Esophagus (tissue), 2 donors: ENCODE results near the gene PRSS50. TPM values are rescaled to one million over a fixed set of nuclear protein-coding genes. Genes with fewer than 3 reads are reported as not detected.
A peak's percentile ranks its signal among the peaks of the same experiment; 100 is the strongest.

Experiments used
- H3K27ac ChIP-seq, 2 donors: one replicate each; pipeline ENCODE4 v1.5.1; 2013; ENCODE audit warnings: low read depth in 2 of 2, mild to moderate bottlenecking in 2 of 2, inconsistent platforms in 1 of 2, low read length in 1 of 2, moderate library complexity in 1 of 2
- H3K27me3 ChIP-seq, 2 donors: one replicate each; pipeline ENCODE4 v1.6.1; 2013; ENCODE audit warnings: low read length in 2 of 2, control low read depth in 1 of 2, mild to moderate bottlenecking in 1 of 2; ENCODE audit not compliant: insufficient read depth in 2 of 2, control insufficient read depth in 1 of 2
- H3K36me3 ChIP-seq, 2 donors: one replicate each; pipeline ENCODE4 v1.6.1; 2013; ENCODE audit warnings: low read length in 1 of 2; ENCODE audit not compliant: control insufficient read depth in 2 of 2, insufficient read depth in 2 of 2
- H3K4me1 ChIP-seq, 2 donors: one replicate each; pipeline ENCODE4 v1.6.1; 2013; ENCODE audit warnings: low read length in 1 of 2; ENCODE audit not compliant: control insufficient read depth in 2 of 2, insufficient read depth in 2 of 2
- H3K4me3 ChIP-seq, 2 donors: one replicate each; pipeline ENCODE4 v1.5.1; 2013; ENCODE audit warnings: low read length in 2 of 2, mild to moderate bottlenecking in 2 of 2, low read depth in 1 of 2, moderate library complexity in 1 of 2
- H3K9me3 ChIP-seq, 2 donors: one replicate each; pipeline ENCODE4 v1.6.1; 2013; ENCODE audit warnings: mild to moderate bottlenecking in 2 of 2, low read depth in 1 of 2, low read length in 1 of 2, moderate library complexity in 1 of 2; ENCODE audit not compliant: control insufficient read depth in 2 of 2, insufficient read depth in 1 of 2
- WGBS, 2 donors: extraction: QIAGEN DNeasy Blood & Tissue Kit; methylation state at CpG; one replicate each; pipeline ENCODE4 v1.1.7; 2013; 5-methylcytosine and 5-hydroxymethylcytosine counted together
- polyA plus RNA-seq, 2 donors: library from polyadenylated mRNA; stranded (reverse); fragments of 200-250 nt; gene quantifications; one replicate each; pipeline ENCODE4 v1.2.3, GENCODE V29; 2013
- donor health status: healthy with polysubstance abuse.
- donor health status: Bipolar disorder and iron deficiency.

PRSS50 gene
- polyA plus RNA-seq, 2 donors: 0.06 TPM

DNA sequence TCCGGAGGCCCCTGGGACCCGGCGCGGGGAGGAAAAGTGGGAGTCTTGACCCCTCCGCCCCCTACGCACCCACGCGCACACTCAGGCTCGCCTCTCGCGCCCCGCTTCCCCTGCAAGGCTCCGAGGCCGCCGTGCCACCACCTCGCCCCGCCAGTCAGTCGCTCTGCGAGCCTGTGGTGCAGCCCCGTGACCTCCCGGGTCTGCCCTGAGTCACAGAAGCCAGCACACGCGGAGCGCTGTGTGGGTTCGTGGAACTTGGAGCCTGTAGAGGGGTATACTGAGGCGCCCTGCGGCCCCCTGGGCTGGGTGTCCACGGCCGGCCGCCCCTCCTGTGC lies 23.8 kb downstream of the PRSS50 start:
- Histone ChIP-seq H3K27me3 (no peaks in the 10 kb centered on the region), H3K36me3 (peaks cover 0 to 6% of the 10 kb centered on the region in 2 donors), H3K27ac (peak overlapping the region; percentile 96 to 97), H3K4me1 (peaks cover 10 to 40% of the 10 kb centered on the region in 2 donors), H3K4me3 (peak overlapping the region; percentile 50 to 81), H3K9me3 (no peaks in the 10 kb centered on the region)
- WGBS, 2 donors: 17 to 20% methylated on average over 29 to 30 of the region's 30 CpGs

DNA sequence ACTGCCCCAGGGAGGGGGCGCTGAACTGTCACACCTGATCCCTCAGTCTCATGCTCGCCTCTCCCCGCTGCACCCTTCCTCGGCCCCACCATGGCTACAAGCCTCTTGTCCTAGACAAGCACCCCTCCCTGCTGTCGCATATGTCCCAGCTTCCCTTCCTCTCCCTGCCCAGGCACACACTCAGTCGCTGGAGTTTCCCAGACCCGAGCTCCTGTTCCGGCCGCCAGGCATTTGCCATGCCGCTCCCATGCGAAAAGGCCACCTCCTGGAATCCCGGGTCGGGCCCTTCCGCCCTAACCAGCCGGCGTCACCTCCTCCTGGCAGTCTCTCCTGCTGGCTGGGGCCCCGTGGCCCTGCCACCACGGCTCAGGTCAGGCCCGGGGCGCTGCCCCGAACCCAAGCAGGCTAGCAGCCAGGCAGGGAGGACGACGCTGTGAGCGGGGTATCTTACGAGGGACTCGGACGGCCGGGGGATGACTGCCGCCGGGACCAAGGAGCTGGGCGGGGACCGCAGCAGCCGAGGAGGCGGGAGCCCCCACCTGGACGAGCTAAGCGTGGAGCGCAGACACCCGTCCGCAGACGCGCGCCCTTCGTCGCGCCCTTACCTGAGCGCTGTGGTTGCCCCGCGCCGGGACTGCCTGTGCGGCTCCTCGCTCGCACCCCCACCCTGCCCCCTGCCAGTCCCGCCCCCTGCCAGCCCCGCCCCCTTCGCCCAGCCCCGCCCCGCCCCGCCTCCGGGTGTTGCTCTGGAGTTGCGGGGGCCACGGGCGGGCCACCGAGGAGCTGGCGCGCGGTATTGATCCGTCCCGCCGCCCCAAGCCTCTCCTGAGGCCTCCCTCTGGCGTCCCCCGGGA lies 24.4 kb downstream of the PRSS50 start, which contains the start of gene ALS2CL:
ALS2CL (minus strand) TSS at position 642 of the 854 bp plus-strand sequence. CDS start 4,239 bp downstream, outside the sequence.
- Histone ChIP-seq H3K4me1 (peaks cover 10 to 40% of the 10 kb centered on the region in 2 donors), H3K27ac (peak within 1 kb of the TSS; percentile 96 to 97), H3K9me3 (no peaks in the 10 kb centered on the region), H3K4me3 (peak within 1 kb of the TSS; percentile 81 to 89), H3K36me3 (peaks cover 0 to 11% of the 10 kb centered on the region in 2 donors), H3K27me3 (no peaks in the 10 kb centered on the region)
- WGBS, 2 donors: 0 to 1% methylated on average over 52 to 71 of the region's 71 CpGs

DNA sequence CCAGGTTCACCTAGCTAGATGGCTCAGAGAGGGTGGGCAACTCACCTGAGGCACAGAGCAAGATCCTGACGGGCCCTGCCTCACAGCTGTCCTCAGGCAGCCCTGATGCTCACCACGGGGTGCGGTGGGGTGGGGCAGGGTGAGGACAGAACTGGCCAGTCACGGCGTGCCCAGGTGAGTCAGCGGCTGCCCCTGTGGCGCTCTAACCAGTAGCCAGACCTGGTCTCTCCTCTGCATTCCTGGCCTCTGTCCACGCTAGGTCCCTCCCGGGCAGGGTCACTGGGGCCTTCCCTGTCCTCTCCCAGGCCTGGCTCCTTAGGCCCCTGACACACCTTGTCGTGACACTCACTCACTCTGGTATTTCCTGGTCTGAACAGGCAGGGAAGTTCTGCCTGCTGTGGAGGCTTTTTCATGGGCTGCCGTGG lies 25.1 kb downstream of the PRSS50 start:
- Histone ChIP-seq H3K36me3 (peaks cover 5 to 18% of the 10 kb centered on the region in 2 donors), H3K27me3 (no peaks in the 10 kb centered on the region), H3K4me3 (peak overlapping the region; percentile 81 to 89), H3K9me3 (no peaks in the 10 kb centered on the region), H3K27ac (peak overlapping the region; percentile 96 to 97), H3K4me1 (peaks cover 10 to 40% of the 10 kb centered on the region in 2 donors)
- WGBS, 2 donors: 37 to 38% methylated on average over 11 of the region's 11 CpGs

DNA sequence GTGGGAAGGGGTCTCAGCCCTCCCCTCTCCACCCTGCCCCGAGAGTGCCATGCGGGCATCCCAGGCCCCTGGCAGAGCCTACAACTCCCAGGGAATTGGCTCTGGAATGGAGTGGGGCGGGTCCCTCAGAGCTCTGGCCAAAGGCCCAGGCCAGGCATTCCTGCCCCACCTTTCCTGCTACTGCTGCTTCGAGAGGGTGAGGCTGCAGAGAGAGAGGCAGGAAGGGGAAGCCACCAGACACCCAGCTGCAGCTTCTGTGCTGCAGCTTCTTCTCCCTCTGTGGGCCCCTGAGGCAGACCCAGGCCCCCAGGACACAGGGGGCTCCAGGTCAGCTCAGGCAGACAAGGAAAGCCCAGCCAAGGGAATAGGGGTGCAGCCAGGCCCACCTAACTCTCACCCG lies 26.9 kb downstream of the PRSS50 start:
- Histone ChIP-seq H3K27ac (peak overlapping the region; percentile 84 to 97), H3K27me3 (no peaks in the 10 kb centered on the region), H3K9me3 (no peaks in the 10 kb centered on the region), H3K4me1 (peaks cover 5 to 35% of the 10 kb centered on the region in 2 donors), H3K4me3 (peak overlapping the region; percentile 18 to 42), H3K36me3 (peaks cover 5 to 35% of the 10 kb centered on the region in 2 donors)
- WGBS, 2 donors: 36 to 38% methylated on average over 5 of the region's 5 CpGs

DNA sequence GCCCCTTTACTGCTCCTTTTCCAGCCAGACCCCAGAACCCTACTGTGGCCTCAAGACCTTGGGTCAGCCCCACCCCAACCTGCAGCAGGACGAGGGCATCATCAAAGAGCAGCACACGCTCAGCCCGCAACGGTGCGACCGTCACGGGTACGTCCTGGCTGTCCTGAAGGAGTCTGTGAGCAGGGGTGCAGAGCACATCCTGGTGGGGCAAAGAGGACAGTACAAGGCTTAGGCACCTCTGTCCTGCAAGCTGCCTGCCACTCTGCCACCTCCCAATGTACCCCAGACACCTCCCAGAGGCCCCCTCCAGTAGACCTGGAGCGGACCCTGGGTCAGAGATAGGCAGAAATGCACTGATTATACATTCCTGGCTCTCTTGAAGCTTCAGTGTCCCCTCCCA lies 32.2 kb downstream of the PRSS50 start:
- Histone ChIP-seq H3K4me3 (no peak overlapping the region), H3K27me3 (no peaks in the 10 kb centered on the region), H3K27ac (no peak overlapping the region), H3K9me3 (no peaks in the 10 kb centered on the region), H3K36me3 (peaks cover 14 to 72% of the 10 kb centered on the region in 2 donors), H3K4me1 (peaks cover 2 to 5% of the 10 kb centered on the region in 2 donors)
- WGBS, 2 donors: 90 to 92% methylated on average over 9 of the region's 9 CpGs

DNA sequence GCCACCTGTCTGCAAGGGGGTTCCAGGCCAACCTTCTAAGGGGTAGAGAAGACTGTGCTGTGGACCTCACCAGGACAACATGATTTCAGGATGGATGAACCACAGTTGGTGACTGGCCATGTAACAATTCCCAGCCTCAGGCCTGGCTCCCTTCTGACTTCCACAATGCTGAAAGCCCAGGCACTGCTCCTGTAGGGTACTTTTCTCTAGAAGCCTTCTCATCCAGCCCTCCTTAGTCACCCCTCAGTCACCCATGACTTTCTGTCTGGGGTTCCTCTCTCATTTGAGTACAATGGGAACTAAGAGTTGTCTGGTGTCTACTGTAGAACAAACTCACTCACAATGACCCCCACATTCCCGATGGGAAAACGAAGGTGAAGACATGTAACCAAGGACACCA lies 32.8 kb downstream of the PRSS50 start:
- Histone ChIP-seq H3K9me3 (no peaks in the 10 kb centered on the region), H3K27ac (no peak overlapping the region), H3K27me3 (no peaks in the 10 kb centered on the region), H3K36me3 (peaks cover 14 to 77% of the 10 kb centered on the region in 2 donors), H3K4me1 (peaks cover 0 to under 1% of the 10 kb centered on the region in 2 donors), H3K4me3 (no peak overlapping the region)
- 88 to 89% methylated on average over 2 of the region's 2 CpGs for WGBS, 2 donors

DNA sequence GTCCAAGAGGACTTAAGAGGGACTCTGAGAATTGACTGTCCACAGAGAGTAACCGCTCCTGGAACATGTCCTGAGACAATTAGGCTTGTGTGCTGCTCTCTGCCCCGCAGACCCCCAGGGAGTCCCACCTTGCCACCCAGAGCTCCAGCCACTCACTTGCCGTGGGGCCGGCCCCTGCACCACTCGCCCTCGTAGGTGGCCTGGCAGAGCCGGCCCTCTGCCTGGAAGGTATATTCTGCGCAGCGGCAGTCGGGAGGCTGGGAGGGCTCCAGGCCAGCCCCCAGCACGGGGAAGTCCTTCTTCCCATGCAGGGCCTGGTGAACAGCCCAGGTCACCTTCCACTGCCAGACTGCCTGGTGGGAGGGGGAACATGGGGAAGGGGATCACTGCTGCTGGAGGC lies 34.7 kb downstream of the PRSS50 start:
- WGBS, 2 donors: 85 to 88% methylated on average over 11 of the region's 11 CpGs
- Histone ChIP-seq H3K4me3 (no peak overlapping the region), H3K27me3 (no peaks in the 10 kb centered on the region), H3K36me3 (peaks cover 13 to 79% of the 10 kb centered on the region in 2 donors), H3K9me3 (no peaks in the 10 kb centered on the region), H3K27ac (no peak overlapping the region), H3K4me1 (no peaks in the 10 kb centered on the region)

DNA sequence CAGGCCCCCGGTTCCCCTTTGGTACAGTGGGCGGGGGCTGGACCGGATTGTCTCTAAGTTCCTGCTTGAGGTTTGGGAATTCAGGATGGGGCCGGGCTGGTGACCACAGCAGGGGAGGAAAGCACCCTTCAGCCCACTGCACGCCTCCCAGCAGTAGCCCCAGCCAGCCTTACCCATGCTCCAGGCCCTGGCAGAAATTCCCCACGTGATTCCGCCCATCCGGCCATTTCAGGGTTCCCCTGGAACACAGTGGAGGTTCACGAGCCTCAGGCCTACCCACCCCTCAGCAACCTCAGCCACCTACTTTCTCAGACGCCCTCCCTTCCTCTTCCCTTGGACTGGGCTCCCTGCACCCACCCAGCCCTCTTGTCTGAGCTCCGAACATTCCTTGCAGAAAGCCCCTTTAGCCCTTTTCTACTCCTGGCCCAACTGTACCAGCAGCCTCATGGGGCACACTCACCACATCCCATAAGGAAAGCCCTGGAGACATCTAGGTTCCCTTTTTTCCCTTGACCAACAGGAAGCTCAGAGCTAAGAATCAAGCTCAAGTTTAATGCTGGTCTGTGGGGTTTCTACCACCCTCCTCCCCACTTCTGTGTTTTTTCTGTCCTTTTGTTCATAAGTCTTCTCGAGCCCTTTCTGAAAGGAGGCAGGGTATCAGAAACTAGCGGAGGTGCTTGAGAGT lies 35.7 kb downstream of the PRSS50 start:
- Histone ChIP-seq H3K36me3 (peaks cover 8 to 73% of the 10 kb centered on the region in 2 donors), H3K27me3 (no peaks in the 10 kb centered on the region), H3K4me1 (no peaks in the 10 kb centered on the region), H3K4me3 (no peak overlapping the region), H3K27ac (no peak overlapping the region), H3K9me3 (no peaks in the 10 kb centered on the region)
- 81 to 86% methylated on average over 13 of the region's 13 CpGs for WGBS, 2 donors

DNA sequence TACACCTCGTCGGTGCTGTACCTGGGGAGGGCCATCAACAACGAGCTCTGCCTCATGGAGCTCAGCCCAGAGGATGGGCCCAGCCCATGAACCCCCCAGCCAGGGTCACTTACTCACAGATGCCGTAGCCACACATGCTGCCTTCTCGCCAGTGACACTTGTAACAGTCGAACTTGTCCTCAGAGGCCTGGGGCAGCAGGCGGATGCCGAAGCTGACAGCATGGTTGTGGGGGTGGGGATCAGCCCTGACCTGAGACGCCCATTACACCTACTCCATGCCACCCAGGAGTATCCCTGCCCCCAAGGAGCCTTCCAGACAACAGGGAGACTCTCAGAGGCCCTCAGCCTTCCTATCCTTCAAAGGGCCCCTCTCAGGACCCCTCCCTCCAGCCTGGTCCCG lies 36.3 kb downstream of the PRSS50 start:
- 85 to 89% methylated on average over 10 of the region's 10 CpGs for WGBS, 2 donors

More for the DNA sequence above, 36.3 kb downstream of the PRSS50 start:
- peaks cover 8 to 70% of the 10 kb centered on the region in 2 donors for H3K36me3 ChIP-seq
- H3K4me3 ChIP-seq: no peak overlapping the region
- H3K27ac ChIP-seq: no peak overlapping the region
- no peaks in the 10 kb centered on the region for H3K27me3 ChIP-seq
- no peaks in the 10 kb centered on the region for H3K4me1 ChIP-seq
- no peaks in the 10 kb centered on the region for H3K9me3 ChIP-seq
